Measurements from ENCODE around the gene PDHB. TPM values are rescaled to one million over a fixed set of nuclear protein-coding genes. Genes with fewer than 3 reads are reported as not detected.

PDHB gene
- total RNA-seq, 4 donors from 2014 or later = 51.5 to 139 (median 77.0) TPM

GRCh38 chr3:58463181-58463941 lies 29.7 kb upstream of the PDHB start:
- peak; percentile 72 to 77 for DNase-seq
- TF ChIP-seq CTCF (IDR thresholded peaks at IDR 0.05) (peak; percentile 42 to 85 (median 67)), POLR2A (IDR thresholded peaks at IDR 0.05) (no peak)
- intact Hi-C loops (cut with DNase I) = no loop called here
- Histone ChIP-seq H3K9me3 (no peaks in the 10 kb centered on the region), H3K4me1 (peaks cover 6 to 8% of the 10 kb centered on the region in 2 donors), H3K4me3 (replicated peaks in 1 of 3) (no peak overlapping the region), H3K27me3 (no peaks in the 10 kb centered on the region), H3K27ac (no peak overlapping the region), H3K36me3 (no peaks in the 10 kb centered on the region)
- WGBS, 2 donors = 35 to 39% methylated on average over 18 of the region's 18 CpGs

- Histone ChIP-seq H3K4me3 (replicated peaks in 1 of 3) (no peak overlapping the region), H3K36me3 (no peaks in the 10 kb centered on the region), H3K9me3 (no peaks in the 10 kb centered on the region), H3K4me1 (peaks cover 6 to 8% of the 10 kb centered on the region in 2 donors), H3K27me3 (no peaks in the 10 kb centered on the region), H3K27ac (no peak overlapping the region)
- DNase-seq = no peak
- WGBS, 2 donors = 62 to 73% methylated on average over 4 of the region's 4 CpGs
- no peak for TF ChIP-seq CTCF (IDR thresholded peaks at IDR 0.05)
- TF ChIP-seq POLR2A (IDR thresholded peaks at IDR 0.05) = no peak
- intact Hi-C loops (cut with DNase I) = no loop called here
Observed at GRCh38 chr3:58462829-58463180, 29.2 kb upstream of the PDHB start.

GRCh38 chr3:58459160-58459559 lies 25.5 kb upstream of the PDHB start:
- peaks cover 6 to 8% of the 10 kb centered on the region in 2 donors for H3K4me1 ChIP-seq
- H3K27me3 ChIP-seq = no peaks in the 10 kb centered on the region
- no peak for DNase-seq
- 89 to 91% methylated on average over 4 of the region's 4 CpGs for WGBS, 2 donors
- H3K27ac ChIP-seq = no peak overlapping the region
- H3K4me3 ChIP-seq (replicated peaks in 1 of 3) = no peak overlapping the region
- no peaks in the 10 kb centered on the region for H3K36me3 ChIP-seq
- no peaks in the 10 kb centered on the region for H3K9me3 ChIP-seq
- intact Hi-C loops (cut with DNase I) = no loop called here
- TF ChIP-seq POLR2A (IDR thresholded peaks at IDR 0.05) (no peak), CTCF (IDR thresholded peaks at IDR 0.05) (no peak)

- H3K4me1 ChIP-seq = no peaks in the 10 kb centered on the region
- 60 to 83% methylated on average over 1 of the region's 1 CpG for WGBS, 2 donors
Observed at GRCh38 chr3:58452176-58452575, 18.5 kb upstream of the PDHB start.

More at GRCh38 chr3:58452176-58452575, 18.5 kb upstream of the PDHB start:
- TF ChIP-seq CTCF (IDR thresholded peaks at IDR 0.05) = no peak
- TF ChIP-seq POLR2A (IDR thresholded peaks at IDR 0.05) = no peak
- no peaks in the 10 kb centered on the region for H3K9me3 ChIP-seq
- no peaks in the 10 kb centered on the region for H3K27me3 ChIP-seq
- no peaks in the 10 kb centered on the region for H3K36me3 ChIP-seq
- DNase-seq = no peak
- intact Hi-C loops (cut with DNase I) = no loop called here
- no peak overlapping the region for H3K27ac ChIP-seq
- H3K4me3 ChIP-seq (replicated peaks in 1 of 3) = no peak overlapping the region
